Activated CD4-positive, alpha-beta memory T cell treated with anti-CD3 and anti-CD28 coated beads, Interleukin-2, amount 10 ng/mL, durations not matched to agents 7 days and 5 days (primary cell): ENCODE results near the gene MPG. TPM values are rescaled to one million over a fixed set of nuclear protein-coding genes. Genes with fewer than 3 reads are reported as not detected.
A peak's percentile ranks its signal among the peaks of the same experiment; 100 is the strongest.

Experiments used
- CTCF ChIA-PET: fragments of 350-600 bp; sonication (Branson Sonifier 250); formaldehyde crosslinking; loops from one replicate; lab custom pipeline; 2021; ENCODE audit warnings: antibody characterized with exemption, inconsistent platforms; lab: Charles Lee
- POLR2A ChIA-PET: fragments of 350-600 bp; sonication (Branson Sonifier 250); formaldehyde crosslinking; loops from one replicate; lab custom pipeline; 2021; ENCODE audit warnings: antibody characterized with exemption; lab: Charles Lee
- DNase-seq: peaks from one replicate; pipeline ENCODE4 v3.0.0-alpha.2; 2020
- H3K27ac Mint-ChIP-seq: one replicate; pipeline ENCODE4 v1.8.0; 2021; ENCODE audit warnings: mild to moderate bottlenecking, mixed read lengths
- H3K27me3 Mint-ChIP-seq: one replicate; pipeline ENCODE4 v1.8.0; 2021; ENCODE audit warnings: mixed read lengths
- H3K36me3 Mint-ChIP-seq: one replicate; pipeline ENCODE4 v1.8.0; 2021; ENCODE audit warnings: low read depth, mixed read lengths
- H3K4me1 Mint-ChIP-seq: one replicate; pipeline ENCODE4 v1.8.0; 2021; ENCODE audit warnings: mixed read lengths
- H3K4me3 Mint-ChIP-seq: one replicate; pipeline ENCODE4 v1.8.0; 2021; ENCODE audit warnings: mild to moderate bottlenecking, mixed read lengths
- H3K9me3 Mint-ChIP-seq: one replicate; pipeline ENCODE4 v1.8.0; 2021; ENCODE audit warnings: mixed read lengths
- total RNA-seq, 2 experiments: library from RNA; stranded (reverse); gene quantifications; one replicate each; pipeline ENCODE4 v1.2.3, GENCODE V29; 2021

MPG gene
- total RNA-seq, 2 experiments from 2014 or later: 59.9 to 64.3 TPM

DNA sequence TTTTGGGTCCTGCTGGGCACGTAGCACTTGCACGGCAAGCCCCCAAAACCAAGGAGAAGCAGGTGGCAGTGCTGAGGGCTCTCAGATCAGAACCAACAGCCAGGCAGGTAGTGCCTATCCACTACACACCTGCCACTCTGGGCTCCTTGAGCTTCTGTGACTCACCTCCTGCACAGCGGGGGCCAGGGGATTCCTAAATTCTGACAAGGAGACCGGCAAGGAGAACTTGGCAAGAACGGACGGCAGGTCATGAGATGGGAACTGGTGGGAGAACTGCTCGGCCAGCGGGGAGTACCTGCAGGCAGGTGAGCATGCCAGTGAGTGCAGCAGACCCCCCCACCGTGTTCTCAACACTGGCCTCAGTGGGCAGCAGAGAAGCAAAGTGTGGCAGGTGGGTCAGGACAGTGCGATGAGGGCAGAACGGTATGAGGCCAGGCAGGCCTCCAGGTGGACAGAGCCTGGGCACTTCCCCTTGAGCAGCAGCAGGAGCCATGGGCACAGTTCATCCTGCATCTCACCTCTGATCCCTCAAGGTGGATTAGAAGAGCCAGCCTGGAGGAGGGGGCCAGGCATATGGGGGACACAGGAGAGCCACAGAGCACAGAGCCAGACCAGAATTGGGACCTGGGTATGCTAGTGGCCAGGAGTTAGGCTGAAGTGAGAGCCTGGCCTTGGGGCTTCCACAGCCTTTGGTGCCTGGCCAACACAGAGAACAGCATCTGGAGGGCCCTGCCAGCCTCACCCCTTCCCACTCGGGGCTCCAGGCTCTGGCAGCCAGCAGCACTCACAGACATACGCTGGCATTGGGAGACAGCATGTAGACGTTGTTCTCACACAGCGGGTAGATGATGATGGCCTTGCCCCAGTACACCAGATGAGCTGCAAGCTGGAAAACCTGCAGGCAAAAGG lies 14.7 kb downstream of the MPG start:
- ChIA-PET CTCF (interaction anchor here (0.8 to 7.8 kb wide), 3 partner anchors 8 to 26 kb away, joined by 4 to 194 read pairs (median 50); no protein-coding TSS in a partner anchor), POLR2A (interaction anchor here (0.6 to 1.2 kb wide), 2 partner anchors 7 to 56 kb away, joined by 3 to 5 read pairs; no protein-coding TSS in a partner anchor)
- no peak for DNase-seq
- Mint-ChIP-seq H3K36me3 (peaks cover 12% of the 10 kb centered on the region), H3K27me3 (no peaks in the 10 kb centered on the region), H3K27ac (no peak overlapping the region), H3K9me3 (no peaks in the 10 kb centered on the region), H3K4me3 (no peak overlapping the region), H3K4me1 (peaks cover 5% of the 10 kb centered on the region)

GRCh38 chr16:94918-95265 lies 16.9 kb downstream of the MPG start:
- H3K4me3 Mint-ChIP-seq: no peak overlapping the region
- no peaks in the 10 kb centered on the region for H3K27me3 Mint-ChIP-seq
- POLR2A ChIA-PET: interaction anchor here (1.6 to 3.3 kb wide), 2 partner anchors 24 to 28 kb away, joined by 3 to 23 read pairs; no protein-coding TSS in a partner anchor
- DNase-seq: no peak
- H3K4me1 Mint-ChIP-seq: peaks cover 5% of the 10 kb centered on the region
- CTCF ChIA-PET: interaction anchor here (0.9 to 7.8 kb wide), 4 partner anchors 11 to 29 kb away, joined by 3 to 194 read pairs (median 28); no protein-coding TSS in a partner anchor
- H3K36me3 Mint-ChIP-seq: peaks cover 17% of the 10 kb centered on the region
- no peaks in the 10 kb centered on the region for H3K9me3 Mint-ChIP-seq
- no peak overlapping the region for H3K27ac Mint-ChIP-seq

DNA sequence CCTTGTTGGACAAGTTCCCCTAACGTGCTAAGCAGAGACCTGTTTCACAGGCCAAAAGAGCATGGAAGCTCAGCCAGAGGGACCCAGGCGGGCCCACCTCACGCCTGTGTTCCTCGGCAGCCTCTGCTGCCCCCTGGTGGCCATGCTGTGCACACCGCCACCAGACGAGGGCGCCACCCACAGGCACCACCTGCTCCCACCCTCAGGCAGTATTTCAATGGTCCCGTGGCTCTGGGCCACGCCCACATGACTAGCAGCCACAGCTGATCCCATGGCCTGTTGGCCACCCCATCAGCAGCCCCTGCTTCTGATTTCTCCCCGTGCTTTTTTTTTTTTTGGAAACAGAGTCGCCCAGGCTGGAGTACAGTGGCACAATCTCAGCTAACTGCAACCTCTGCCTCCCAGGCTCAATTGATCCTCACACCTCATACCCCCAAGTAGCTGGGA lies 18.9 kb downstream of the MPG start:
- peaks cover 9% of the 10 kb centered on the region for H3K36me3 Mint-ChIP-seq
- ChIA-PET POLR2A (interaction anchor here (0.8 to 3.3 kb wide), 5 partner anchors 10 to 33 kb away, joined by 3 to 23 read pairs (median 4); no protein-coding TSS in a partner anchor), CTCF (interaction anchor here (0.6 to 7.8 kb wide), 28 partner anchors 9 to 1837 kb away, joined by 3 to 194 read pairs (median 4); partner anchors contain the start of genes LUC7L, POLR3K and SNRNP25)

GRCh38 chr16:97822-98221 lies 19.8 kb downstream of the MPG start:
- H3K4me1 Mint-ChIP-seq: peaks cover 5% of the 10 kb centered on the region
- H3K4me3 Mint-ChIP-seq: no peak overlapping the region
- DNase-seq: no peak
- CTCF ChIA-PET: interaction anchor here (0.8 to 7.8 kb wide), 6 partner anchors 8 to 258 kb away, joined by 3 to 194 read pairs (median 4); no protein-coding TSS in a partner anchor
- H3K9me3 Mint-ChIP-seq: no peaks in the 10 kb centered on the region
- H3K27me3 Mint-ChIP-seq: no peaks in the 10 kb centered on the region
- H3K36me3 Mint-ChIP-seq: peaks cover 6% of the 10 kb centered on the region
- POLR2A ChIA-PET: interaction anchor here (0.7 to 3.3 kb wide), 3 partner anchors 12 to 31 kb away, joined by 3 to 23 read pairs (median 3); no protein-coding TSS in a partner anchor
- no peak overlapping the region for H3K27ac Mint-ChIP-seq

More for the DNA sequence above, 18.9 kb downstream of the MPG start:
- H3K4me1 Mint-ChIP-seq: peaks cover 5% of the 10 kb centered on the region
- no peak overlapping the region for H3K4me3 Mint-ChIP-seq
- DNase-seq: peak; percentile 92
- H3K27ac Mint-ChIP-seq: no peak overlapping the region
- H3K27me3 Mint-ChIP-seq: no peaks in the 10 kb centered on the region
- H3K9me3 Mint-ChIP-seq: no peaks in the 10 kb centered on the region

DNA sequence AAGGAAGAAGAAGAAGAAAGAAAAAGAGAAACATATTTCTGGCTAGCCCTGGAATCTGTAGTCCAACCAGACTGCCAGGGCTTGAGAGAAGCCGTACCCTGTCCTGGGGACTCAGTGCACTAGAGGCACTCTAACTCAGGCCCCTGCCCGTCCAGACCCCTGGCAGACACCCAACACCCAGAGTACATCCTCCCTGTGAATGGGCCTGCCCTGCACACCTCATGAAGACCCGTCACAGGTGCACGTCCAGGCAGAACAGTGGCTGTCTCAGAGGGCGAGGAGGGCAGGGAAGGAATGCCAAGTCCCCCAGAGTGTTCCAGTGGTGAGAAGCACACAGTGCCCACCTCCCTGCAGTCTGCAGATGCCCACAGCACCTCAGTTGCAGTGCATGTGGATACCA lies 23.0 kb downstream of the MPG start:
- ChIA-PET POLR2A (no interaction called here), CTCF (interaction anchor here (7.8 kb wide), 1 partner anchor 35 kb away, joined by 194 read pairs; no protein-coding TSS in a partner anchor)
- H3K4me1 Mint-ChIP-seq: peaks cover 5% of the 10 kb centered on the region
- DNase-seq: no peak
- H3K4me3 Mint-ChIP-seq: no peak overlapping the region
- no peaks in the 10 kb centered on the region for H3K9me3 Mint-ChIP-seq
- H3K27me3 Mint-ChIP-seq: no peaks in the 10 kb centered on the region
- H3K27ac Mint-ChIP-seq: no peak overlapping the region
- H3K36me3 Mint-ChIP-seq: peaks cover 6% of the 10 kb centered on the region

DNA sequence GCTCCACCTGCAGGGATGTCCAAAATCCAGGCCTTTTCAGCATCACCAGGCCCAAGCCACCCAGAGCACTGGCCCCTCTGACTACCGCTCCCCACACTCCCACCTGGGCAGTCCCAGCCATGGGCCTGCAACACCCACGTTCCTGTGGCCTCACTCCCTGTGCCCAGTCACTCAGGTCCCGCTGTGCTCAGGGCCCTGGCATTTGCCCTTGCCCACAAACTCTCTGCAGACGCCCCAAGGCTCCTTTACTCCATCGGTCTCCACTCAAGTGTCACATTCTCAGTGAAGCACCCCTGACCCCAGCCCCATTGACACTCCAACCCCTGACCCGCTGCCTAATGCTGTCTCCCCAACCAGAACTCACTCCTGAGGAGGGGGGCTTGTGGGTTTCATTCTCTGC lies 23.6 kb downstream of the MPG start:
- no peak overlapping the region for H3K27ac Mint-ChIP-seq
- no peak overlapping the region for H3K4me3 Mint-ChIP-seq
- H3K36me3 Mint-ChIP-seq: peaks cover 6% of the 10 kb centered on the region
- H3K27me3 Mint-ChIP-seq: no peaks in the 10 kb centered on the region
- ChIA-PET POLR2A (no interaction called here), CTCF (interaction anchor here (0.7 kb wide), 1 partner anchor 36 kb away, joined by 3 read pairs; no protein-coding TSS in a partner anchor)
- peaks cover 5% of the 10 kb centered on the region for H3K4me1 Mint-ChIP-seq
- no peak for DNase-seq
- H3K9me3 Mint-ChIP-seq: no peaks in the 10 kb centered on the region

- Mint-ChIP-seq H3K36me3 (peaks cover 6% of the 10 kb centered on the region), H3K4me3 (no peak overlapping the region), H3K27me3 (no peaks in the 10 kb centered on the region), H3K4me1 (peaks cover 1% of the 10 kb centered on the region), H3K9me3 (no peaks in the 10 kb centered on the region), H3K27ac (no peak overlapping the region)
- DNase-seq: no peak
- ChIA-PET POLR2A (no interaction called here), CTCF (interaction anchor here (0.7 kb wide), 1 partner anchor 37 kb away, joined by 3 read pairs; no protein-coding TSS in a partner anchor)
Observed at GRCh38 chr16:102060-102855, 24.2 kb downstream of the MPG start.

DNA sequence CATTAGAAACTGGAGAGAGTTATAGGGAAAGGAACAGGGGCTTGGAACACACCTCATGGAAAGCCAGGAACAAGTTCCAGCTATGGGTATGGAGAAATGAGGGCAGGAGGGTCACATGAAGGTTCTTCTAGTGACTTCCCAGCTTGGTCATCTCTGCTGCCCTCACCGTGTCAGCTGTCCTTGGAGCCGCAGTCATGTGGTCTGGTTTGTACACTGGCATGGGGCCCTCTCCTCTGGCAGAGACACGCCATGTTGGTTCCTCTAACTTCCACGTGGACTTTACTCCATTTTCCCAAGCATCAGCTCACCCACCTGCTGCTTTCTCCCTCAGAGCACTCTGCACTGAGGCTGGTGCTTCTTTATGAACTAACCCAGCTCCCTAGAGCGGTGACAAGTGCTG lies 26.3 kb downstream of the MPG start:
- ChIA-PET CTCF (interaction anchor here (0.7 to 4.7 kb wide), 5 partner anchors 9 to 258 kb away, joined by 3 to 50 read pairs (median 5); no protein-coding TSS in a partner anchor), POLR2A (interaction anchor here (0.6 to 1.0 kb wide), 2 partner anchors 124 to 258 kb away, joined by 3 read pairs; no protein-coding TSS in a partner anchor)
- no peak for DNase-seq
- H3K9me3 Mint-ChIP-seq: no peaks in the 10 kb centered on the region
- no peaks in the 10 kb centered on the region for H3K27me3 Mint-ChIP-seq
- no peaks in the 10 kb centered on the region for H3K4me1 Mint-ChIP-seq
- peaks cover 4% of the 10 kb centered on the region for H3K36me3 Mint-ChIP-seq
- no peak overlapping the region for H3K27ac Mint-ChIP-seq
- H3K4me3 Mint-ChIP-seq: no peak overlapping the region

DNA sequence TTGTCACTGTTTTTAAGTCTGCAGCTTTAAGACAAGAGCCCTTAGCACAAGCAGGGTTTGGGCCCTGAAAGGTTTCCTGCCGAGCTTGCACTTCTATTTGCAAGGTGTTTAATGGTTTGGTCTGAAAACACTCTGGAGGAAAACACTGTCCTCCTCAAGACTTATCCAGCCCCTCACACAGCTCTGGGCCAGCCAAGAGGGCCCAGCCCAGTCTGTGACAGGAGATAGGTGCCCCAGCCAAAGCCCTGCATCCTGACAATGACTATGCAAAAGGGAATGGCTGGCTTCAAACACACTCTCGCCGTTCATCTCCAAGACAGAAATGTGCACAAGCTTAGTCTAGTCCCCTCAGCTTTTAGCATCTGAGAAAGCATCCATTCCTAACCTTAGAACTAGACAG lies 26.9 kb downstream of the MPG start:
- H3K9me3 Mint-ChIP-seq: no peaks in the 10 kb centered on the region
- peaks cover 4% of the 10 kb centered on the region for H3K36me3 Mint-ChIP-seq
- POLR2A ChIA-PET: interaction anchor here (0.6 to 1.0 kb wide), 2 partner anchors 123 to 257 kb away, joined by 3 read pairs; no protein-coding TSS in a partner anchor
- H3K4me3 Mint-ChIP-seq: no peak overlapping the region
- CTCF ChIA-PET: interaction anchor here (0.6 to 4.7 kb wide), 7 partner anchors 9 to 257 kb away, joined by 3 to 50 read pairs (median 5); no protein-coding TSS in a partner anchor
- no peak for DNase-seq
- no peaks in the 10 kb centered on the region for H3K27me3 Mint-ChIP-seq
- no peak overlapping the region for H3K27ac Mint-ChIP-seq
- no peaks in the 10 kb centered on the region for H3K4me1 Mint-ChIP-seq

DNA sequence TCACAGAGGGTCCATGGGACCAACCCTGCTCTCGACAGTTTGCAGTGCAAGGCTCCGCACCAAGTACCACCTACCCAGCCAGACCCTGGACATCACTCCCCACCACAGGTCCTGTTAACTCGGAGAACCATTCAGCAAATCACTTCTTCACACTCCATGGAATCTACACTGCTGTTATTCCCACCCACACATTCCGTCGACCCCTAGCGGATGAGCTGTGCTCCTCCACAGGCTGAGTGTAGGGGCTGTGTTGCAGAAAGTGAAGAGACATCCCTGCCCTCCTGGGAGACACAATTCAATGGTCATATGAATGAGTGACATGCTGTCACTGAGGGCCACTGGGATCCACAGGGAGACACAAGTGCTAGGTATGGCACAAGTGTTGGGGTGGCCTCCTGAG lies 27.5 kb downstream of the MPG start:
- Mint-ChIP-seq H3K27me3 (no peaks in the 10 kb centered on the region), H3K9me3 (no peaks in the 10 kb centered on the region), H3K36me3 (peaks cover 6% of the 10 kb centered on the region), H3K4me1 (no peaks in the 10 kb centered on the region), H3K27ac (no peak overlapping the region), H3K4me3 (no peak overlapping the region)
- CTCF ChIA-PET: interaction anchor here (1.0 to 4.7 kb wide), 6 partner anchors 10 to 257 kb away, joined by 3 to 50 read pairs (median 17); partner anchors contain the start of gene HBQ1
- DNase-seq: no peak
- POLR2A ChIA-PET: no interaction called here

GRCh38 chr16:106623-107324 lies 28.7 kb downstream of the MPG start:
- H3K4me1 Mint-ChIP-seq: no peaks in the 10 kb centered on the region
- ChIA-PET CTCF (interaction anchor here (0.6 to 4.7 kb wide), 40 partner anchors 8 to 1822 kb away, joined by 3 to 50 read pairs (median 4); partner anchors contain the start of genes DECR2, HBQ1, MRPL28 and POLR3K), POLR2A (interaction anchor here (0.6 to 1.7 kb wide), 5 partner anchors 10 to 103 kb away, joined by 3 to 7 read pairs (median 5); partner anchors contain the start of genes POLR3K and SNRNP25)
- no peaks in the 10 kb centered on the region for H3K27me3 Mint-ChIP-seq
- H3K9me3 Mint-ChIP-seq: no peaks in the 10 kb centered on the region
- peaks cover 8% of the 10 kb centered on the region for H3K36me3 Mint-ChIP-seq
- no peak overlapping the region for H3K27ac Mint-ChIP-seq
- H3K4me3 Mint-ChIP-seq: no peak overlapping the region
- DNase-seq: peak; percentile 58
